SH-SY5Y (cell line): ENCODE measurements around the gene ERH.

Experiments used
- GATA2 ChIP-seq: IDR thresholded peaks from 2 replicates; pipeline ENCODE4 v1.6.1; 2011; ENCODE audit warnings: mild to moderate bottlenecking, low read depth, low read length
- GATA3 ChIP-seq: IDR thresholded peaks from 2 replicates; pipeline ENCODE4 v1.6.1; 2011; ENCODE audit warnings: low read depth, mild to moderate bottlenecking, low read length, moderate library complexity

DNA sequence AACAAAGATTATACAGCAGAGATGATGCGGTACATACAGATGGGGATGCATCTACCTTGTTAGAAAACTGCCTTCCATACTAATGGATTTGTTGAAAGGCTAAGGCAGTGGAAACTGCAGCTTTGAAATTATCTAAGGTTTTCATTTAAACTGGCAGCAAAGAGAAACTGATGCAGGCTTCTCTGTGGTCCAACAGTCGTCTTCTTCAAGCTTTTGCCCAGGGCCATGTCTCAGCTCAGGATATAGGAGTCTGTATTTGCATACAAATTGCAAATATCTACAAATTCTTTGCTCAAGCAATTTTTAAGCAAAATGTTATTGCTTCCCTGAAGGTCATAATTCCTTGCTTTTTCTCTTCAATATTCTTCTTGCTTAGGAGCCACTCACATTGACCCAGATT is 33.7 kb downstream of the ERH start:
- TF ChIP-seq GATA2 (no peak), GATA3 (no peak)
